HUES6 (cell line): Measurements from ENCODE around the gene ZDHHC14.

Experiments used
- H3K27ac ChIP-seq: 2 replicates; pipeline ENCODE4 v1.7.0; 2013; ENCODE audit warnings: low read depth, mild to moderate bottlenecking, low read length, inconsistent platforms
- H3K27me3 ChIP-seq: 2 replicates; pipeline ENCODE4 v1.6.1; 2013; ENCODE audit warnings: low read length; ENCODE audit not compliant: control insufficient read depth, insufficient read depth
- H3K36me3 ChIP-seq: 2 replicates; pipeline ENCODE4 v1.6.1; 2013; ENCODE audit warnings: low read length; ENCODE audit not compliant: control insufficient read depth, insufficient read depth
- H3K4me1 ChIP-seq: 2 replicates; pipeline ENCODE4 v1.6.1; 2013; ENCODE audit warnings: low read length; ENCODE audit not compliant: control insufficient read depth, insufficient read depth
- H3K4me3 ChIP-seq: 2 replicates; pipeline ENCODE4 v1.5.1; 2013; ENCODE audit warnings: low read depth, low read length
- H3K9ac ChIP-seq: one replicate; pipeline ENCODE4 v1.6.1; 2013; ENCODE audit warnings: mild to moderate bottlenecking, low read length
- H3K9me3 ChIP-seq: 2 replicates; pipeline ENCODE4 v1.6.1; 2013; ENCODE audit warnings: low read depth, low read length; ENCODE audit not compliant: control insufficient read depth, insufficient read depth

The ZDHHC14 gene

DNA sequence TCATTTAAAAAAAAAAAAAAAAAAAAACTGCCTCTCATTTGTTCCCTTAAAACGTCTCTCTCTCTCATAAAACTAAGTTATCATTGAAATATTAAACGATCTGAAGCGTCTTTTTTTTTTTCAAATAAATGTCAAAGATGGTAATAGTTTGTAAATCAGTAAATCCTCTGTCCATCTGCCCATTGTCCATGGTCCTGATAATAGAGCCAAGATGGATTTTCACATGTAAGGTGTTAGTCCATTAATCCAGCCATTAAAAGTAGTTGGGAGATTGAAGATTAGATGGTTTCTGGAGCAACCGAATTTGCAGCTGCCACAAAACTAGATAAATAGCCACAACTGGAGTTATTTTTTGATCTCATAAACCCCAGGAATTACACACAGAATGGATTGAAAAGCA, 296.2 kb downstream of the ZDHHC14 start:
- Histone ChIP-seq H3K4me1 (no peaks in the 10 kb centered on the region), H3K4me3 (no peak overlapping the region)

DNA sequence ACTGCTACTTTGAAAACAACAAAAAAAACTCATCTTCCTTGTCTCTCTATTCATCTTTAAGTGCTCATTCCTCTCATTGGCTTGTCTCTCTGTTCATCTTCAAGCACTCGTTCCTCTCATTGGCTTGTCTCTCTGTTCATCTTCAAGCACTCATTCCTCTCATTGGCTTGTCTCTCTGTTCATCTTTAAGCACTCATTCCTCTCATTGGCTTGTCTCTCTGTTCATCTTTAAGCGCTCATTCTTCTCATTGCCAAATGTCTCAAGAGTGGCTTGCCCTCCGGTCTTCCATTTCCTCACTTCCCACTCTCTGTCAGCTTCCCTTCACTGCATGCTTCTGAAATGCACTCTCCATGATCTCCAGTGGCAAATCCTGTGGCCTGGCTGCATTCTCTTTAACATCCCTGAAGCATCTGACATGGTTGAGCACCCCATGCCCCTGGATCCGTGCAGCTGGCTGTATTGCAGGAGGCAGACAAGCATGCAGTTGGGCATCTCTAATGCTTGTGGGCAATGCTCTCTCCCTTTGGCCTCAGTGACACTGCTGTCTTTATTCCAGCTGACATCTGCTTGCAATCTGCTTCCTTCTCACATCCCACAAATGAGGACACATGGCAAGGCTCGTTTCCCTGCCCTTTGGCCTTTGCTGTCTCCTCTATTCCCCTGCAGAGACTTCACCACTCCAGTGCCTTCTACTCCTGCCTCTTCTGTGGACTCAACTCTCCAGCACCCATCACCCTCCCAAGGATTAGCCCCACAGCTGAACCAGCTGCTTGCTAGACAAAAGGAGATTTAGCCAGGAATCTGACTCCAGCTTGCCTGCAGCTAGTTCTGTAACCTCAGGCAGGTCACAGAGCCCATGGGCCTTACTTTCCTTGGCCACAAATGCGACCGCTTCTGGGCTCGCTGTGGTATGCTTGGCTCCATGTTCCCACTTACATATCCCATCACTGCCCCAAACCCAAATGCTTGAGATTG, 298.9 kb downstream of the ZDHHC14 start:
- Histone ChIP-seq H3K9ac (no peak overlapping the region), H3K4me3 (no peak overlapping the region), H3K27me3 (no peaks in the 10 kb centered on the region), H3K36me3 (no peaks in the 10 kb centered on the region), H3K4me1 (no peaks in the 10 kb centered on the region), H3K27ac (no peak overlapping the region), H3K9me3 (no peaks in the 10 kb centered on the region)

More for the DNA sequence above, 296.2 kb downstream of the ZDHHC14 start:
- H3K27me3 ChIP-seq, result no peaks in the 10 kb centered on the region
- H3K9ac ChIP-seq, result no peak overlapping the region
- no peak overlapping the region for H3K27ac ChIP-seq
- no peaks in the 10 kb centered on the region for H3K36me3 ChIP-seq
- no peaks in the 10 kb centered on the region for H3K9me3 ChIP-seq

DNA sequence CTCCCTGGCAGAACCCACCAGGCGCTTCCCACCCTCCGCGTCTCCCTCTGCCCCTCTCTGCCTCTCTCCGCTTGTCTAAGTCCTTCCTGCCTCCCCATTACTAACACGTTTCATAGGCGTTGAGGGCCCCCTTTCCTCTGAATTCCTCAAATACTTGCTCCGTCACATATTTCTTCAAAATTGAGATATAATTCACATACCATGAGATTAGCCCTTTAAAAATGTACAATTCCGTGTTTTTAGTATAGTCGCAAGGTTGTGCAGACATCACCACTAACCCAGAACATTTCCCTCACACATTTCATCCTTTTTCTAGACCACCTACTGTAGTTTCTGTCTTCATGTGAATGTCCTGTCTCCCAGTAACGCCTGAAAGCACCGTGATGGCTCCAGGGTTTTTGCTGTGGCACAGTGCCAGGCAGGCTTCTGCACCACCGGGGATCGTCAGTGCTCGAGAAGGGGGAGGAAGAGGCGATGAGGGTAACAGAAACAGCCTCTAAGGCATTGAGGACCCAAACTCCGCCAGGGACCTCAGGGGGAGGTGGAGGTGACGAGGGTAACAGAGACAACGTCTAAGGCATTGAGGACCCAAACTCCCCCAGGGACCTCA, 300.2 kb downstream of the ZDHHC14 start:
- no peaks in the 10 kb centered on the region for H3K4me1 ChIP-seq

DNA sequence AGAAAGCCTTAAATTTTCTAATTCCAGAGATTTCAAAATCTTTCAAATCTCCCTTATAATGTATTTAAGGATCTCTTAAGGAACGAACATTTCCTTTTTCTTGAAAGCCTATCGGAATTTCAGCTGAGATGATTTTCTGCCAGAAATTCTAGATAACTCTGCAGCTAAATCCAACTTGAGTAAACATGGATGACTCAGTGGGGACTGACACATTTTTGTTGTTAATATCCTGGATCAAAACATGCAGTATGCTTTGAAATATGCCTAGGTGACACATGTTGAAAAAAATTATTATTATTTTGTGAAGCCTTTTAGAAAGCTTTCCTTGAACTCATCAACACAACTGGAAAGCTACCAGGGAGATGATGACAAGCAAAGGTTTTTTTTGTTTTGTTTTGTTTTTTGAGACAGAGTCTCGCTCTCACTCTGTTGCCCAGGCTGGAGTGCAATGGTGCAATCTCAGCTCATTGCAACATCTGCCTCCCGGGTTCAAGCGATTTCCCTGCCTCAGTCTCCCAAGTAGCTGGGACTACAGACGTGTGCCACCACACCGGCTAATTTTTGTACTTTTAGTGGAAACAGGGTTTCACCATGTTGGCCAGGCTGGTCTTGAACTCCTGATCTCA, 302.0 kb downstream of the ZDHHC14 start:
- no peak overlapping the region for H3K27ac ChIP-seq
- H3K4me3 ChIP-seq, result no peak overlapping the region
- no peaks in the 10 kb centered on the region for H3K27me3 ChIP-seq
- no peaks in the 10 kb centered on the region for H3K4me1 ChIP-seq
- H3K9ac ChIP-seq, result no peak overlapping the region
- no peaks in the 10 kb centered on the region for H3K36me3 ChIP-seq
- no peaks in the 10 kb centered on the region for H3K9me3 ChIP-seq

More for the DNA sequence above, 300.2 kb downstream of the ZDHHC14 start:
- no peaks in the 10 kb centered on the region for H3K36me3 ChIP-seq
- no peaks in the 10 kb centered on the region for H3K9me3 ChIP-seq
- H3K4me3 ChIP-seq, result no peak overlapping the region
- no peaks in the 10 kb centered on the region for H3K27me3 ChIP-seq
- H3K27ac ChIP-seq, result no peak overlapping the region
- H3K9ac ChIP-seq, result no peak overlapping the region

DNA sequence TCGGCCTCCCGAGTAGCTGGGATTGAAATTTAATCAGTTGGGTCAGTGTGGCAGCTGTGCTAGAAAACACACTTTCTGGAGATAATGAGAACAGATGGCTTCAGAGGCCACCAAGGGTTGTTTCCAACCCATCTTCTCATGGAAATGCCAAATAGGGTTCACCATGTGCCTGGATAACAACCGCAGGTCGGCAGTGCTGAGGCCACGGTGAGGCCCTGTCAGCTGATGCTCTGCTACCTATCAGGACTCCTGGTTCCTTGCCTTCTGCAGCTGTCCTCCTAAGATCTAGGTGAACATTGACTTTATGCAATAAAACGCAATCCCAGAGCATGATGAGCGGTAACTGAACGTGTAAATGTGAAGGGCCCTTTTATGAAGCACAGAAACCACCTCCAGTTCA, 302.7 kb downstream of the ZDHHC14 start:
- H3K27ac ChIP-seq, result no peak overlapping the region
- no peaks in the 10 kb centered on the region for H3K4me1 ChIP-seq
- no peaks in the 10 kb centered on the region for H3K27me3 ChIP-seq
- no peak overlapping the region for H3K9ac ChIP-seq
- no peaks in the 10 kb centered on the region for H3K36me3 ChIP-seq
- H3K9me3 ChIP-seq, result no peaks in the 10 kb centered on the region
- no peak overlapping the region for H3K4me3 ChIP-seq

DNA sequence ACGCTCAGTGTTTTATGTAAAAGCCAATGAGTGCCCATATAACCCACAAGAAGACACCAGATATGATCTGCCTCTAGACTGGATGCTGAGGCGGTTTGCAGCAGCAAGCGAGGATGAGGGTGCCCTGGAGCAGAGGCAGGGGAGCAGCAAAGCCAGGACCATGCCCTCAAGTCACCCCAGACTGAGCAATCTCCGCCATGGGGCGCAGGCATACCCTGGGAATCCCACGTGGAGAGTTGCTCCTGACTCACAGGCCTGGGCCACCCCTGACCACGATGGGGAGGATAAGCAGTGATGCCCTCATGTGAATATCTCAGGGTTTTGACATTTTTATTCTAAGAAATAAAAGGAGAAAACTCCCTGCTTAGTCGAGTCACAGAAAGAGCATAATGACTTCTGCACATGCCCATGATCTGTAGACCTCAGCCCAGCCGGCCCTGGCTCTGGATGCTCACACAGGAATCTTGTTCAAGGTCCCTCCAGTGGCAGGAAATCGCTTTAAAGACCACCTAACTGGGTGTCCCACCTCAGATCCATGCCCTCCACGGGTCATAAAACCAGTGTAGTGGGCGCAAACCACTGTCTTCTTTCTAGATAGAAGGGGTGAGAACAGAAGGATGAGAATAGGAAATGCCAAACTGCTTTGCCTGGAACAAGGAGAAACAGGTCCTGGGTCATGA, 303.8 kb downstream of the ZDHHC14 start:
- no peak overlapping the region for H3K4me3 ChIP-seq
- H3K36me3 ChIP-seq, result no peaks in the 10 kb centered on the region
- no peaks in the 10 kb centered on the region for H3K9me3 ChIP-seq
- H3K27ac ChIP-seq, result no peak overlapping the region
- H3K27me3 ChIP-seq, result no peaks in the 10 kb centered on the region
- no peak overlapping the region for H3K9ac ChIP-seq
- H3K4me1 ChIP-seq, result peaks cover 4% of the 10 kb centered on the region; the same call in 1 of the 2 replicates

DNA sequence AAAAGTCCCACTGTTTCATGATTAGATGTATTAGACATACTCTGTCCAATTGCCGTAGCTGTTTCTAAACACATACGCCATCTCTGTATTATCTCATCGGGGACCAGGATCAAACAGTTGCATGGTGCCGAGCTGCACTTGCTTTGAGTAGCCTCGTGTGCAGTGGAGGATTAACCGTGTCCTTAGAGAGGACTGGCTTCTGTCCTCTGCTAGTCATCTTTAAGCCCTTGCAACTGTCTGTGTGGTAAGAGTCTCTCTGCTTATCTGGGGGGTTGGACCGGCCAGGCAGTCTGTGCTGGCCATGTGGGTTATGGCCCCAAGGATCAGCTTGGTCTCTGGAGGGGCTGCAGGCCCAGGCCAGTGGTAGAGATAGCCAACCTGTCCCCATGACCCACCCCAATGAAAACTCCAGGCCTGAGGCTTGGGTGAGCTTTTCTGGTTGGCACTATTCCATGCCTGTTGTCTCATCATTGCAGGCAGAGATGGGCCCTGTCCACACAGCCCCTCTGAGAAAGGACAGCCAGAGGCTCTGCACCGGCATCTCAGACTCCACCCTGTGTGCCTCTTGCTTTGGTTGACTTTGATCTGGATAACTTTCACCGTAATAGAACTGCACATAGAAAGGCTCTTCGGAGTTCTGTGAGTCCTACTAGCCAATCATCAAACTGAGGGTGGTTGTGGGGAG, 304.7 kb downstream of the ZDHHC14 start:
- no peaks in the 10 kb centered on the region for H3K27me3 ChIP-seq
- H3K9ac ChIP-seq, result no peak overlapping the region
- no peaks in the 10 kb centered on the region for H3K9me3 ChIP-seq
- H3K36me3 ChIP-seq, result no peaks in the 10 kb centered on the region
- peaks cover 4% of the 10 kb centered on the region; the same call in 1 of the 2 replicates for H3K4me1 ChIP-seq
- H3K4me3 ChIP-seq, result no peak overlapping the region
- no peak overlapping the region for H3K27ac ChIP-seq

DNA sequence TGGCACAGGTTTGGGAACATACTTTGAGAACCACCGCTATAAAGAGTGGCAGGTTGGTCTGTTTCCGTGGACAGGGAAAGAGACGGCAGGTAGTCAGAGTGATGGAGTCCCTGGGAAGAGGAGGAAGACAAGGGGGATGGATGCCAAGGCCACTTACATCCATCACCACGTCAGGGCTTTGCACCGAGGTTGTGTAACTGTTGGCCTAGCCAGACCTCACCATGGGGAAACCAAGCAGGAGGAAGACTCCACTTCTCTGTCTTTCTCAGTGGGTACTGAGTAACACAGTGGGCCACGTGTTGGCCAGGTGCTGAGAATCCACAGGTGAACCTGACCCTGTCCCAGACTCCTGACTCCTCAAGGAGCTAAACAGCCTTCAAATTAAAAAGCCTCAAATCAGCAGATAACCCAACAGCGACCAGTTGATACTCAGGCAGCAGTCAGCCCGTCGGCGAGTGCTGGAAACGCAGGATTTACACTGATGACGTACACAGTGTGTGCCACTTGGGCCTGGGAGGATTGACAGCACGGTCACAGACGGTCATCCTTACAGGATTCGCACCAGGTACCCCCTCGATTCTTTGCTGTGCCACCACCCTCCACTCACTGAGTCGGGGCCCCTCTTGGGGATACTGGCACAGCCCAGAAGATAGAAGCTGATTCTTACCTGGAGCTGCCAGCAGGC, 307.4 kb downstream of the ZDHHC14 start:
- Histone ChIP-seq H3K27ac (no peak overlapping the region), H3K4me3 (no peak overlapping the region), H3K27me3 (no peaks in the 10 kb centered on the region), H3K4me1 (peaks cover 4% of the 10 kb centered on the region; the same call in 1 of the 2 replicates), H3K9ac (no peak overlapping the region), H3K36me3 (no peaks in the 10 kb centered on the region), H3K9me3 (no peaks in the 10 kb centered on the region)

DNA sequence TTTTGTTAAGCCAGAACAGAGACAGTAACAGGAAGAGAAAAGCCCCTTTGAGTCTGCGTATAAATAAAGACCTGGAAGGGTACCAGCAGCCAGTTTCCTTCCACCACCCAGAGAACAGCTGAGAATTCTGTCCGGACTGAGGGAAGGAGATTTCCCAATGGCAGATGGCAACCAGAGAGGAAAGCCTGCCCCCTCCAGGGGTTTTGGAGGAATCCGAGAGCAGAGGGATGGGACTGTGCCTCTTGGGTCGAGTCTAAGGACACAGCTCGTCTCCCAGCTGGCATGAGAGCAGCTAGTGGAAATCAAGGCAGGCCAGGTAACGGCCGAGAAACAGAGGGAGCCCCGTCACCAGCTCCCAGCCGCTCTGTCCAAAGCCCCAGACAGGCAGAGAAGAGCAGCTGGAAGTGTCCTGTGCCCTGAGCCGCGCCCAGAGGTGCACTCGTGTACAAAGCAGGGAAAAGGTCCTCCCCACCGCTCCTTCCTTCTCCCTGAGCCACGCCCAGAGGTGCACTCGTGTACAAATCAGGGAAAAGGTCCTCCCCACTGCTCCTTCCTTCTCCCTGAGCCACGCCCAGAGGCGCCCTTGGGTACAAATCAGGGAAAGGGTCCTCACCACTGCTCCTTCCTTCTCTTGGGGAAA, 308.1 kb downstream of the ZDHHC14 start:
- Histone ChIP-seq H3K27ac (no peak overlapping the region), H3K9ac (no peak overlapping the region), H3K4me3 (no peak overlapping the region), H3K27me3 (no peaks in the 10 kb centered on the region), H3K4me1 (peaks cover 4% of the 10 kb centered on the region; the same call in 1 of the 2 replicates), H3K9me3 (no peaks in the 10 kb centered on the region), H3K36me3 (no peaks in the 10 kb centered on the region)
